Osteocyte (in vitro differentiated cells): ENCODE measurements around the gene ACSL3. TPM values are rescaled to one million over a fixed set of nuclear protein-coding genes. Genes with fewer than 3 reads are reported as not detected.
A peak's percentile ranks its signal among the peaks of the same experiment; 100 is the strongest.

Source experiments
- DNase-seq: peaks from one replicate; pipeline ENCODE4 v3.0.0; 2021; ENCODE audit warnings: mixed read lengths; ENCODE audit not compliant: unreplicated experiment; ENCODE audit errors: extremely low spot score
- H3K27ac Mint-ChIP-seq: one replicate; pipeline ENCODE4 v1.8.0; 2021; ENCODE audit warnings: mild to moderate bottlenecking, mixed read lengths; ENCODE audit not compliant: unreplicated experiment
- H3K27me3 Mint-ChIP-seq: one replicate; pipeline ENCODE4 v1.8.0; 2021; ENCODE audit warnings: mixed read lengths; ENCODE audit not compliant: unreplicated experiment
- H3K36me3 Mint-ChIP-seq: one replicate; pipeline ENCODE4 v1.8.0; 2021; ENCODE audit warnings: mixed read lengths; ENCODE audit not compliant: unreplicated experiment
- H3K4me1 Mint-ChIP-seq: one replicate; pipeline ENCODE4 v1.8.0; 2021; ENCODE audit warnings: mixed read lengths; ENCODE audit not compliant: unreplicated experiment
- H3K4me3 Mint-ChIP-seq: one replicate; pipeline ENCODE4 v1.8.0; 2021; ENCODE audit warnings: mild to moderate bottlenecking, moderate library complexity, mixed read lengths; ENCODE audit not compliant: unreplicated experiment
- H3K9me3 Mint-ChIP-seq: one replicate; pipeline ENCODE4 v1.8.0; 2021; ENCODE audit warnings: mixed read lengths; ENCODE audit not compliant: unreplicated experiment
- CTCF ChIP-seq: fragments of 200-600 bp; sonication (generic); IDR thresholded peaks from 2 replicates; pipeline ENCODE4 v1.5.0; 2021; ENCODE audit warnings: antibody characterized with exemption, mild to moderate bottlenecking, moderate library complexity
- total RNA-seq: library from RNA; stranded (reverse); gene quantifications from 2 replicates; pipeline ENCODE4 v1.2.1, GENCODE V29; 2021

ACSL3 gene
- total RNA-seq, 1 donor from 2014 or later, result 131 TPM

- peaks cover 33% of the 10 kb centered on the region for H3K4me1 Mint-ChIP-seq
- H3K27me3 Mint-ChIP-seq, result no peaks in the 10 kb centered on the region
- no peaks in the 10 kb centered on the region for H3K36me3 Mint-ChIP-seq
- H3K27ac Mint-ChIP-seq, result peak overlapping the region; percentile 71
- no peak for TF ChIP-seq CTCF
- DNase-seq, result no peak
- H3K9me3 Mint-ChIP-seq, result peaks cover 3% of the 10 kb centered on the region
- H3K4me3 Mint-ChIP-seq, result no peak overlapping the region
These were observed 89.0 kb downstream of the ACSL3 start for GRCh38 chr2:222949690-222950323.

GRCh38 chr2:222950638-222951285 is 89.9 kb downstream of the ACSL3 start:
- peaks cover 24% of the 10 kb centered on the region for H3K4me1 Mint-ChIP-seq
- no peaks in the 10 kb centered on the region for H3K36me3 Mint-ChIP-seq
- no peaks in the 10 kb centered on the region for H3K27me3 Mint-ChIP-seq
- H3K4me3 Mint-ChIP-seq, result peak overlapping the region; percentile 16
- H3K9me3 Mint-ChIP-seq, result peaks cover 3% of the 10 kb centered on the region
- peak overlapping the region; percentile 78 for H3K27ac Mint-ChIP-seq
- no peak for DNase-seq
- no peak for TF ChIP-seq CTCF

- peaks cover 12% of the 10 kb centered on the region for H3K4me1 Mint-ChIP-seq
These were observed 91.4 kb downstream of the ACSL3 start for GRCh38 chr2:222952204-222952603.

GRCh38 chr2:222955008-222955407 is 94.2 kb downstream of the ACSL3 start:
- TF ChIP-seq CTCF, result no peak
- DNase-seq, result no peak
- Mint-ChIP-seq H3K9me3 (peaks cover 9% of the 10 kb centered on the region), H3K4me1 (peaks cover 30% of the 10 kb centered on the region), H3K4me3 (no peak overlapping the region), H3K27ac (no peak overlapping the region), H3K27me3 (no peaks in the 10 kb centered on the region), H3K36me3 (no peaks in the 10 kb centered on the region)

More at GRCh38 chr2:222952204-222952603, 91.4 kb downstream of the ACSL3 start:
- peaks cover 6% of the 10 kb centered on the region for H3K9me3 Mint-ChIP-seq
- no peak overlapping the region for H3K4me3 Mint-ChIP-seq
- H3K27me3 Mint-ChIP-seq, result no peaks in the 10 kb centered on the region
- H3K36me3 Mint-ChIP-seq, result no peaks in the 10 kb centered on the region
- no peak for DNase-seq
- TF ChIP-seq CTCF, result no peak
- no peak overlapping the region for H3K27ac Mint-ChIP-seq

- peaks cover 6% of the 10 kb centered on the region for H3K9me3 Mint-ChIP-seq
- H3K4me1 Mint-ChIP-seq, result peaks cover 25% of the 10 kb centered on the region
- TF ChIP-seq CTCF, result peak; percentile 56
- peak overlapping the region; percentile 77 for H3K27ac Mint-ChIP-seq
- H3K4me3 Mint-ChIP-seq, result no peak overlapping the region
- H3K27me3 Mint-ChIP-seq, result no peaks in the 10 kb centered on the region
- H3K36me3 Mint-ChIP-seq, result no peaks in the 10 kb centered on the region
- no peak for DNase-seq
These were observed 98.5 kb downstream of the ACSL3 start for GRCh38 chr2:222959358-222959757.
